ENCODE data around the gene CTAGE6.
"Not testable (repeated sequence)": the region's sequence is repeated elsewhere in the genome, so short reads cannot be mapped to it uniquely, and the experiment has no call there.

CTAGE6 gene

GRCh38 chr7:143757596-143757995 lies at the start of gene CTAGE6:
TSS of gene CTAGE6 (minus strand) at chr7:143757696. CDS start at chr7:143757658, 38 bp downstream.
- not testable (repeated sequence) for DNase-seq (ENCODE audit: insufficient read length, low spot score); FAIRE-seq

GRCh38 chr7:143806664-143807071 lies 49.2 kb upstream of the CTAGE6 start:
- DNase-seq (ENCODE audit: insufficient read length, low spot score), result not testable (repeated sequence)
- FAIRE-seq, result peak; percentile 96

GRCh38 chr7:143797896-143798290 lies 40.4 kb upstream of the CTAGE6 start:
- DNase-seq (ENCODE audit: insufficient read length, low spot score); FAIRE-seq: not testable (repeated sequence)

GRCh38 chr7:143797119-143797895 lies 39.8 kb upstream of the CTAGE6 start:
- DNase-seq (ENCODE audit: insufficient read length, low spot score); FAIRE-seq: not testable (repeated sequence)

- FAIRE-seq; DNase-seq (ENCODE audit: insufficient read length, low spot score): not testable (repeated sequence)
These were observed 38.2 kb upstream of the CTAGE6 start for GRCh38 chr7:143795653-143796052.

GRCh38 chr7:143792633-143793032 lies 35.1 kb upstream of the CTAGE6 start:
- FAIRE-seq; DNase-seq (ENCODE audit: insufficient read length, low spot score): not testable (repeated sequence)

- not testable (repeated sequence) for FAIRE-seq; DNase-seq (ENCODE audit: insufficient read length, low spot score)
These were observed 28.1 kb upstream of the CTAGE6 start for GRCh38 chr7:143785415-143786182.

GRCh38 chr7:143779591-143779990 lies 22.1 kb upstream of the CTAGE6 start:
- peak; percentile 77 for FAIRE-seq
- not testable (repeated sequence) for DNase-seq (ENCODE audit: insufficient read length, low spot score)

- not testable (repeated sequence) for FAIRE-seq; DNase-seq (ENCODE audit: insufficient read length, low spot score)
These were observed 15.4 kb upstream of the CTAGE6 start for GRCh38 chr7:143772738-143773468.

GRCh38 chr7:143767531-143767930 lies 10.0 kb upstream of the CTAGE6 start:
- FAIRE-seq; DNase-seq (ENCODE audit: insufficient read length, low spot score): not testable (repeated sequence)

GRCh38 chr7:143765678-143766077 lies 8.2 kb upstream of the CTAGE6 start:
- FAIRE-seq, result peak; percentile 82
- not testable (repeated sequence) for DNase-seq (ENCODE audit: insufficient read length, low spot score)

- not testable (repeated sequence) for FAIRE-seq; DNase-seq (ENCODE audit: insufficient read length, low spot score)
These were observed 5.6 kb upstream of the CTAGE6 start for GRCh38 chr7:143763065-143763464.

GRCh38 chr7:143745340-143745739 lies 12.2 kb downstream of the CTAGE6 start:
- not testable (repeated sequence) for FAIRE-seq; DNase-seq (ENCODE audit: insufficient read length, low spot score)

GRCh38 chr7:143737037-143737819 lies 20.3 kb downstream of the CTAGE6 start:
- DNase-seq (ENCODE audit: insufficient read length, low spot score) (peak; percentile 15), FAIRE-seq (peak; percentile 97)

All from H54 (cell line).